SK-N-SH (cell line): ENCODE data around the gene PCNX1.

Experiments used
- EP300 ChIP-seq, 2 experiments: IDR thresholded peaks; 2 replicates each; pipeline versions ENCODE4 v1.4.0 to v1.6.1; 2012; ENCODE audit warnings: borderline replicate concordance in 1 of 2, low read depth in 1 of 2, low read length in 1 of 2
- GATA2 ChIP-seq: sonication (generic); formaldehyde crosslinking; IDR thresholded peaks from 2 replicates; pipeline ENCODE4 v1.5.0; 2020; ENCODE audit warnings: mild to moderate bottlenecking, missing genetic modification reagents
- RAD21 ChIP-seq: IDR thresholded peaks from 2 replicates; pipeline ENCODE4 v1.6.1; 2012; ENCODE audit warnings: mild to moderate bottlenecking, low read length
- RXRA ChIP-seq: IDR thresholded peaks from 2 replicates; pipeline ENCODE4 v1.4.0; 2012; ENCODE audit warnings: low read depth, mild to moderate bottlenecking, borderline replicate concordance

DNA sequence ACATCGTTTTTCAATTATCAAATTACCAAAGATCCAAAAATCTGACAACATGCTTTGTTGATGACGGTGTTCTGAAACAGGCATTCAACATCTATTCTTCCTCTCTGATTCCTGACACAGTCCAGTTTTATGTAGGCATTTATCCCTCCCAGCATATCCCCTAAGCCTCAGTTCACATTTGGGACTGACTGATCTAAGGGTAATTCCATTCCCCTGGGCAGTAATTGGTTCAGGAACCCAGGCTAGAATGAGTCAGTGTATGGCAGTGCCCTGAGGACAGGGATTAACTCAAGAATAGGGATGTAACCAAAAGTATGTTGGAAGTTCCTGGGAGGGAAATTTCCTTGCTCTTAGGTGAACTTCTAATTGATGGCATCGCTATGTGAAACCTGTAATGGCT lies 10.3 kb upstream of the PCNX1 start:
- TF ChIP-seq RAD21 (no peak), GATA2 (CRISPR knock-in tag) (no peak), RXRA (no peak), EP300 (IDR thresholded peaks at IDR 0.05; ENCODE audit: borderline replicate concordance in 1 of 2, low read depth in 1 of 2, low read length in 1 of 2) (no peak)
